HepG2 (cell line): ENCODE measurements around the gene GAL3ST1. TPM values are rescaled to one million over a fixed set of nuclear protein-coding genes. Genes with fewer than 3 reads are reported as not detected.

Experiments
- ATAC-seq: fragments of 200-7000 bp; cut with Tn5 transposase; 3 replicates; pipeline ENCODE4 v1.9.1; 2020; ENCODE audit warnings: mild to moderate bottlenecking, moderate library complexity
- BruUV-seq: library from RNA; stranded (reverse); fragments of 400-500 nt; replicated peaks from 2 replicates; lab custom pipeline; 2021; lab: Mats Ljungman, UMichigan
- CTCF ChIA-PET: fragments of 300-600 bp; formaldehyde crosslinking; extraction: SDS; loops from one replicate; lab custom pipeline; 2021; ENCODE audit warnings: low total read pairs, inconsistent platforms, low intra/inter-chr PET ratio; lab: Yijun Ruan, JAX
- POLR2A ChIA-PET: fragments of 350-600 bp; sonication (Branson Sonifier 250); formaldehyde crosslinking; loops from one replicate; lab custom pipeline; 2020; ENCODE audit warnings: antibody characterized with exemption, inconsistent platforms; lab: Yijun Ruan, JAX
- DNase-seq: peaks from one replicate; pipeline ENCODE4 v3.0.0-alpha.2; 2015; ENCODE audit warnings: low spot score
- FAIRE-seq: peaks from 3 replicates; lab custom pipeline; 2011; peaks lifted over from hg19 to GRCh38; lab: Jason Lieb, UNC
- H2AFZ ChIP-seq: one replicate; pipeline ENCODE4 v1.6.1; 2011; ENCODE audit warnings: low read length, inconsistent platforms
- H3K27ac ChIP-seq: fragments of 300-600 bp; 3 replicates; pipeline ENCODE4 v1.8.0; 2011; ENCODE audit warnings: mixed run types, mild to moderate bottlenecking, mixed read lengths, low read length, inconsistent platforms; ENCODE audit not compliant: insufficient read depth; ENCODE audit errors: extremely low read length
- H3K27me3 ChIP-seq, 2 experiments: fragments of 200-600 bp in 1 of 2; 2 replicates in 1 of 2; 3 replicates in 1 of 2; pipeline versions ENCODE4 v1.6.0 to v1.8.0; 2011; ENCODE audit warnings: low read length in 2 of 2, mild to moderate bottlenecking in 2 of 2, moderate library complexity in 2 of 2, inconsistent platforms in 1 of 2; ENCODE audit not compliant: insufficient read depth in 2 of 2, control insufficient read depth in 1 of 2
- H3K36me3 ChIP-seq, 2 experiments: fragments of 200-600 bp in 1 of 2; replicated peaks in 1 of 2; 2 replicates in 1 of 2; 3 replicates in 1 of 2; pipeline versions ENCODE4 v1.5.1 to v1.8.0; 2011; ENCODE audit warnings: low read length in 2 of 2, inconsistent platforms in 1 of 2; ENCODE audit not compliant: insufficient read depth in 2 of 2, control insufficient read depth in 1 of 2
- H3K4me1 ChIP-seq: 2 replicates; pipeline ENCODE4 v1.5.1; 2012; ENCODE audit warnings: low read length, inconsistent platforms; ENCODE audit not compliant: insufficient read depth
- H3K4me2 ChIP-seq: 2 replicates; pipeline ENCODE4 v1.6.0; 2011; ENCODE audit warnings: low read depth, low read length, inconsistent platforms
- H3K4me3 ChIP-seq, 3 experiments: fragments of 200-600 bp in 1 of 3; sonication (generic), shearing (Covaris generic) in 1 of 3; replicated peaks in 1 of 3; 2 replicates each; pipeline ENCODE4 v1.5.1; 2011 to 2016; ENCODE audit warnings: low read length in 3 of 3, inconsistent platforms in 2 of 3, low read depth in 2 of 3, mild to moderate bottlenecking in 2 of 3, control low read depth in 1 of 3, mixed read lengths in 1 of 3; ENCODE audit not compliant: insufficient read depth in 1 of 3
- H3K79me2 ChIP-seq: one replicate; pipeline ENCODE4 v1.6.1; 2011; ENCODE audit warnings: low read length, inconsistent platforms; ENCODE audit not compliant: insufficient read depth
- H3K9ac ChIP-seq: 2 replicates; pipeline ENCODE4 v1.6.0; 2011; ENCODE audit warnings: mild to moderate bottlenecking, low read depth, low read length, inconsistent platforms; ENCODE audit not compliant: insufficient read depth
- H3K9me3 ChIP-seq: 2 replicates; pipeline ENCODE4 v1.5.1; 2012; ENCODE audit warnings: mild to moderate bottlenecking, low read length
- H4K20me1 ChIP-seq: 2 replicates; pipeline ENCODE4 v1.6.0; 2011; ENCODE audit warnings: inconsistent platforms, mild to moderate bottlenecking, low read length, moderate library complexity; ENCODE audit not compliant: insufficient read depth
- ETS1 ChIP-seq: sonication (generic); formaldehyde crosslinking; IDR thresholded peaks from 2 replicates; pipeline ENCODE4 v1.4.0; 2020; ENCODE audit warnings: missing genetic modification reagents
- FOXA1 ChIP-seq, 2 experiments: fragments of 450-650 bp in 1 of 2; sonication (generic) in 1 of 2; formaldehyde crosslinking in 1 of 2; IDR thresholded peaks; 2 replicates each; pipeline versions ENCODE4 v1.4.0 to v1.6.1; 2016 to 2020; ENCODE audit warnings: missing genetic modification reagents in 1 of 2
- FOXK1 ChIP-seq: sonication (generic); formaldehyde crosslinking; IDR thresholded peaks from 2 replicates; pipeline ENCODE4 v1.4.0; 2020; ENCODE audit warnings: low read depth, missing genetic modification reagents, borderline replicate concordance
- HHEX ChIP-seq: IDR thresholded peaks from 2 replicates; pipeline ENCODE4 v1.6.1; 2016; ENCODE audit warnings: control low read depth
- MAFF ChIP-seq: IDR thresholded peaks from 2 replicates; pipeline ENCODE4 v1.6.1; 2011; ENCODE audit warnings: low read depth, low read length, improper control_type of control experiment
- NFYC ChIP-seq: IDR thresholded peaks from 2 replicates; pipeline ENCODE4 v1.6.1; 2016; ENCODE audit warnings: missing genetic modification reagents, missing compliant biosample characterization
- NRL ChIP-seq: sonication (generic); formaldehyde crosslinking; IDR thresholded peaks from 2 replicates; pipeline ENCODE4 v1.5.0; 2020; ENCODE audit warnings: missing genetic modification reagents, mild to moderate bottlenecking, moderate library complexity, borderline replicate concordance
- PLRG1 ChIP-seq: fragments of 450-650 bp; conservative IDR thresholded peaks from 2 replicates; pipeline ENCODE4 v1.6.1; 2016
- STAG1 ChIP-seq: sonication (generic); formaldehyde crosslinking; IDR thresholded peaks from 2 replicates; pipeline ENCODE4 v1.4.0; 2020; ENCODE audit warnings: missing genetic modification reagents
- TCF12 ChIP-seq, 2 experiments: fragments of 450-650 bp in 1 of 2; sonication (generic) in 1 of 2; formaldehyde crosslinking in 1 of 2; IDR thresholded peaks; 2 replicates each; pipeline versions ENCODE4 v1.6.1 to v1.8.0; 2017 to 2022; ENCODE audit warnings: antibody characterized with exemption in 1 of 2, mild to moderate bottlenecking in 1 of 2, missing genetic modification reagents in 1 of 2, moderate library complexity in 1 of 2
- ZMAT3 ChIP-seq: sonication (generic); formaldehyde crosslinking; conservative IDR thresholded peaks from 2 replicates; pipeline ENCODE4 v1.7.0; 2021; ENCODE audit warnings: missing genetic modification reagents
- ZNF143 ChIP-seq: sonication (generic); formaldehyde crosslinking; IDR thresholded peaks from 2 replicates; pipeline ENCODE4 v1.4.0; 2020; ENCODE audit warnings: missing genetic modification reagents
- ZNF562 ChIP-seq: sonication (generic); formaldehyde crosslinking; IDR thresholded peaks from 2 replicates; pipeline ENCODE4 v1.8.0; 2022; ENCODE audit warnings: missing genetic modification reagents, borderline replicate concordance
- ZNF784 ChIP-seq: sonication (generic); formaldehyde crosslinking; IDR thresholded peaks from 2 replicates; pipeline ENCODE4 v1.5.1; 2020; ENCODE audit warnings: missing genetic modification reagents, mild to moderate bottlenecking, borderline replicate concordance
- WGBS: methylation state at CpG from one replicate; pipeline ENCODE4 v1.1.6; 2017; ENCODE audit warnings: low lambda C conversion rate; 5-methylcytosine and 5-hydroxymethylcytosine counted together
- in situ Hi-C: cut with HindIII; loops from 2 replicates; pipeline ENCODE4 v1.10.0; 2017; ENCODE audit warnings: low pct_unique_long_range_greater_than_20kb; ENCODE audit not compliant: extremely low pct_ligation_motif_present
- intact Hi-C: fragments of 100-400 bp; cut with micrococcal nuclease; formaldehyde crosslinking; loops from one replicate; pipeline ENCODE4 v1.10.0; 2022; ENCODE audit not compliant: unreplicated experiment
- polyA plus RNA-seq, 8 experiments: library from polyadenylated mRNA; depleted of rRNA in 3 of 8; stranded (reverse) in 7 of 8; unstranded in 1 of 8; fragments of >200 nt; fragmentation: Illumina TruSeq in 4 of 8; extraction: Trizol in 4 of 8; gene quantifications; 2 replicates each; pipeline versions ENCODE4 v1.2.1 to v1.2.3, GENCODE V29; 2011 to 2016; ENCODE audit warnings: low read depth in 4 of 8, missing spikeins in 1 of 8, mixed read lengths in 1 of 8; ENCODE audit not compliant: insufficient read depth in 1 of 8
- total RNA-seq, 5 experiments: library from RNA; depleted of rRNA; stranded (reverse); fragments of >200 nt; fragmentation: Illumina TruSeq; extraction: Trizol; gene quantifications; 2 replicates each; pipeline ENCODE4 v1.2.3, GENCODE V29; 2016; ENCODE audit warnings: low read depth in 1 of 5

The GAL3ST1 gene
- total and polyA plus RNA-seq, 2 of the 13 experiments (the other 11 are each of a cell fraction or from before 2014, with no cell fraction given): 4.4 to 14.7 TPM

- TF ChIP-seq FOXA1 (IDR thresholded peaks at IDR 0.05) (no peak), FOXA1 (CRISPR knock-in tag; IDR thresholded peaks at IDR 0.05) (no peak)
Measured at GRCh38 chr22:30514252-30514651, 60.2 kb downstream of the GAL3ST1 start (continued).

- H2AFZ ChIP-seq: no peak overlapping the region
- no peaks in the 10 kb centered on the region for H4K20me1 ChIP-seq
- in situ Hi-C loops (no loop called here), intact Hi-C loops (no loop called here)
- ChIA-PET POLR2A (no interaction called here), CTCF (no interaction called here)
- ATAC-seq (no peak), DNase-seq (no peak), FAIRE-seq (no peak)
- no peak overlapping the region for H3K27ac ChIP-seq
- peaks cover 40% of the 10 kb centered on the region for H3K4me1 ChIP-seq
- no TSS peak for BruUV-seq
- H3K27me3 ChIP-seq: 0 out of 5 replicates have a peak, but pooled peaks cover 1 to 4% of the 10 kb centered on the region in 2 experiments
- H3K4me2 ChIP-seq: no peak overlapping the region
- no peak overlapping the region for H3K9ac ChIP-seq
- no peak for TF ChIP-seq ZNF143 (CRISPR knock-in tag)
- TF ChIP-seq STAG1 (CRISPR knock-in tag): no peak
- no peak for TF ChIP-seq ETS1 (CRISPR knock-in tag)
- no peak for TF ChIP-seq HHEX
- H3K9me3 ChIP-seq: no peaks in the 10 kb centered on the region
- H3K36me3 ChIP-seq: no peaks in the 10 kb centered on the region
- WGBS: 55% methylated on average over 5 of the region's 6 CpGs
- no peak overlapping the region for H3K4me3 ChIP-seq
- H3K79me2 ChIP-seq: no peaks in the 10 kb centered on the region
Measured at GRCh38 chr22:30513462-30513861, 61.0 kb downstream of the GAL3ST1 start.

GRCh38 chr22:30511911-30512310 lies 62.6 kb downstream of the GAL3ST1 start:
- Histone ChIP-seq H3K27me3 (0 out of 5 replicates have a peak, but pooled peaks cover 1 to 4% of the 10 kb centered on the region in 2 experiments), H4K20me1 (no peaks in the 10 kb centered on the region), H3K27ac (no peak overlapping the region), H3K9me3 (no peaks in the 10 kb centered on the region), H3K4me1 (peaks cover 43% of the 10 kb centered on the region), H3K4me2 (no peak overlapping the region), H3K4me3 (no peak overlapping the region), H2AFZ (no peak overlapping the region), H3K79me2 (no peaks in the 10 kb centered on the region), H3K9ac (no peak overlapping the region), H3K36me3 (no peaks in the 10 kb centered on the region)
- WGBS: 79% methylated on average over 7 of the region's 7 CpGs
- in situ Hi-C loops: no loop called here
- intact Hi-C loops: no loop called here
- DNase-seq (no peak), ATAC-seq (no peak), FAIRE-seq (no peak)
- BruUV-seq: no TSS peak
- POLR2A ChIA-PET: no interaction called here
- CTCF ChIA-PET: no interaction called here
- TF ChIP-seq ZNF784 (CRISPR knock-in tag): no peak
- peak; percentile 54 for TF ChIP-seq NFYC (CRISPR knock-in tag)
- TF ChIP-seq MAFF: 0 out of 2 replicates have a peak, but pooled peaks have one; percentile 13
- no peak for TF ChIP-seq TCF12 (IDR thresholded peaks at IDR 0.05)
- TF ChIP-seq TCF12 (CRISPR knock-in tag; IDR thresholded peaks at IDR 0.05): no peak
- no peak for TF ChIP-seq NRL (CRISPR knock-in tag)
- no peak for TF ChIP-seq PLRG1
- TF ChIP-seq FOXK1 (CRISPR knock-in tag): no peak
- no peak for TF ChIP-seq ZMAT3 (CRISPR knock-in tag)
- TF ChIP-seq ZNF562: no peak
